HG03066 (cell line): Measurements from ENCODE around the gene POU3F1.
A peak's percentile ranks its signal among the peaks of the same experiment; 100 is the strongest.
"Not testable (repeated sequence)": the region's sequence is repeated elsewhere in the genome, so short reads cannot be mapped to it uniquely, and the experiment has no call there.

Experiments
- ATAC-seq: cut with Tn5 transposase; IDR thresholded peaks from one replicate; pipeline ENCODE4 v1.9.1; 2021; ENCODE audit warnings: low read depth; ENCODE audit not compliant: unreplicated experiment

Gene POU3F1

GRCh38 chr1:38050397-38051078 lies 3.9 kb upstream of the POU3F1 start:
- ATAC-seq, result no peak

- no peak for ATAC-seq
These were observed 1.1 kb upstream of the POU3F1 start for GRCh38 chr1:38047603-38048141.

GRCh38 chr1:38046884-38047602 lies 450 bp upstream of the POU3F1 start:
- peak; percentile 61 for ATAC-seq

GRCh38 chr1:38045401-38046332 lies 926 bp downstream of the POU3F1 start:
- ATAC-seq, result no peak

GRCh38 chr1:38044221-38045215 lies 2.1 kb downstream of the POU3F1 start:
- no peak for ATAC-seq

- no peak for ATAC-seq
These were observed 3.4 kb downstream of the POU3F1 start for GRCh38 chr1:38043036-38043747.

GRCh38 chr1:38041936-38042834 lies 4.4 kb downstream of the POU3F1 start:
- ATAC-seq, result no peak

GRCh38 chr1:38039331-38040088 lies 7.1 kb downstream of the POU3F1 start:
- ATAC-seq, result no peak

GRCh38 chr1:38038861-38039260 lies 7.7 kb downstream of the POU3F1 start:
- no peak for ATAC-seq

GRCh38 chr1:38037221-38037939 lies 9.2 kb downstream of the POU3F1 start:
- ATAC-seq, result no peak

GRCh38 chr1:38034871-38035270 lies 11.7 kb downstream of the POU3F1 start:
- ATAC-seq, result no peak

GRCh38 chr1:38032992-38033391 lies 13.6 kb downstream of the POU3F1 start:
- ATAC-seq, result not testable (repeated sequence)

- no peak for ATAC-seq
These were observed 15.1 kb downstream of the POU3F1 start for GRCh38 chr1:38031513-38031866.

- ATAC-seq, result no peak
These were observed 15.7 kb downstream of the POU3F1 start for GRCh38 chr1:38030596-38031512.

- no peak for ATAC-seq
These were observed 16.7 kb downstream of the POU3F1 start for GRCh38 chr1:38029685-38030511.
